Choroid plexus epithelial cell (primary cell): ENCODE data around the gene PDLIM7.

ENCODE experiments used
- DNase-seq: peaks from one replicate; pipeline ENCODE4 v3.0.0-alpha.2; 2010; ENCODE audit warnings: low read depth
- H3K4me3 ChIP-seq: 2 replicates; pipeline ENCODE4 v1.5.1; 2011; ENCODE audit warnings: low read depth, mild to moderate bottlenecking, control low read depth, low read length, moderate library complexity
- TF ChIP-seq, protein P1 (sequence below): conservative IDR thresholded peaks from 2 replicates; pipeline ENCODE4 v1.5.1; 2011; ENCODE audit warnings: low read depth, mild to moderate bottlenecking, control low read depth, inconsistent platforms, low read length, moderate library complexity

The PDLIM7 gene

DNA sequence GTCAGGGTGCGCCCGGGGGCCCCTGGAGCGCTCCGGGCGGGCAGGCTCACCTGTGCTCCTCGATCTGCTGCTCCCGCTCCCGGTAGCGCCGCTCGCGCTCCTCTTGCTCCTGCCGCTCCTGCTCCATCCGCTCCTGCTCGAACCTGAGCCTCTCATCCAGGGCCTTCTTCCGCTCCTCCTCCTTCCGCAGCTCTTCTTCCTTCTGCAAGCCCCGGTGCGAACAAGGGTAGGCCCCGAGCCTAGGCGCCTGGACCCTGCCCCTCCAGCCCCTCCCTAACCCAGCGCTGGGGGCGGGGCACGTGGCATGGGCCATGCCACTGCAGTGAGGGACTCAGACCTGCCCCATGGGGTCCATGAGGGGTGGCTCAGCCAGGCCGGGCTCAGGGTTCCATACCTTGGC is 30.5 kb downstream of the PDLIM7 start:
- TF ChIP-seq, protein P1, sequence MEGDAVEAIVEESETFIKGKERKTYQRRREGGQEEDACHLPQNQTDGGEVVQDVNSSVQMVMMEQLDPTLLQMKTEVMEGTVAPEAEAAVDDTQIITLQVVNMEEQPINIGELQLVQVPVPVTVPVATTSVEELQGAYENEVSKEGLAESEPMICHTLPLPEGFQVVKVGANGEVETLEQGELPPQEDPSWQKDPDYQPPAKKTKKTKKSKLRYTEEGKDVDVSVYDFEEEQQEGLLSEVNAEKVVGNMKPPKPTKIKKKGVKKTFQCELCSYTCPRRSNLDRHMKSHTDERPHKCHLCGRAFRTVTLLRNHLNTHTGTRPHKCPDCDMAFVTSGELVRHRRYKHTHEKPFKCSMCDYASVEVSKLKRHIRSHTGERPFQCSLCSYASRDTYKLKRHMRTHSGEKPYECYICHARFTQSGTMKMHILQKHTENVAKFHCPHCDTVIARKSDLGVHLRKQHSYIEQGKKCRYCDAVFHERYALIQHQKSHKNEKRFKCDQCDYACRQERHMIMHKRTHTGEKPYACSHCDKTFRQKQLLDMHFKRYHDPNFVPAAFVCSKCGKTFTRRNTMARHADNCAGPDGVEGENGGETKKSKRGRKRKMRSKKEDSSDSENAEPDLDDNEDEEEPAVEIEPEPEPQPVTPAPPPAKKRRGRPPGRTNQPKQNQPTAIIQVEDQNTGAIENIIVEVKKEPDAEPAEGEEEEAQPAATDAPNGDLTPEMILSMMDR = no peak
- H3K4me3 ChIP-seq = no peak overlapping the region
- no peak for DNase-seq

DNA sequence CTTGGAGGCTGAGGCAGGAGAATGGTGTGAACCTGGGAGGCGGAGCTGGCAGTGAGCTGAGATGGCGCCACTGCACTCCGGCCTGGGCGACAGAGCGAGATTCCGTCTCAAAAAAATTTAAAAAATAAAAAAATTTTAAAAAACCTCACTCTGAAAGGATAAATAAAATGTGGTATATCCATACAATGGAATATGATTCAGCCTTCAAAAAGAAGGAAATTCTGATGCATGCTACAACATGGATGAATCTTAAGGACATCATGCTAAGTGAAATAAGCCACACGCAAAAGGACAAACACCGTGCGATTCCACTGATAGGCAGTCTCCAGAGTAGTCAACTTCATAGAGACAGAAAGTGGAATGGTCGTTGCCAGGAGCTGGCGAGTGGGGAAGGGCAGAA is 32.4 kb downstream of the PDLIM7 start:
- H3K4me3 ChIP-seq = no peak overlapping the region
- TF ChIP-seq, protein P1 = no peak
- DNase-seq = no peak

DNA sequence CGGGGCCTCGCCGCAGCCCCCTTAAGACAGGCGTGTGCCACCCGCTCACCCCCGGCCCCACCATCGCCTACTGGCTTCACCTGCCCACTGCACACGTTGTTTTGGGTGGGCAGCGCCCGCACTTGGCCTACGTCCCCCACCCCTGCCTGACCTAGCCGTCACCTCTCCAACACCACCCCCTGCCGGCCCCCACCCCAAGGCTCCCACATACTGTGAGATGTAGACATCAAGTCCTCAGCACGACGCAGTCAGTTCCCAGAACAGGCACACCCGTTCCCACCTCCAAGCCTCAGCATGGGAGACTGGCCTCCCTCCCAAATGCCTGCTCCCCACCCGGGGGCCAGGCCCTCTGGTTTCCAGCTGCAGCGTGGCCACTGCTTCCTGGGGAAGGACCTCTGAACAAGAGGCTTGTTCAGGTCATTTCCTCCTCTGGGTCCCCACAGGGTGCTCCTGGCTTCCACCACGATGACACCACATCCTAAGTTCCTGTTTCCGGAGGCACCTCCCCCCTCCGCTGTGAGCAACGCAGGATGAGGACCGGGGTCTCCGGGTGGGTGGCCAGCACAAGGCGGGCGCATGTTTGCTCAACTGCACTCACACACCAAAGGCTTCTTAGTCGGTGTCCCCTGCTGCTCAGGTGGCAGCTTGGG is 35.3 kb downstream of the PDLIM7 start:
- peak; percentile 73 for DNase-seq
- TF ChIP-seq, protein P1 = no peak
- no peak overlapping the region for H3K4me3 ChIP-seq

DNA sequence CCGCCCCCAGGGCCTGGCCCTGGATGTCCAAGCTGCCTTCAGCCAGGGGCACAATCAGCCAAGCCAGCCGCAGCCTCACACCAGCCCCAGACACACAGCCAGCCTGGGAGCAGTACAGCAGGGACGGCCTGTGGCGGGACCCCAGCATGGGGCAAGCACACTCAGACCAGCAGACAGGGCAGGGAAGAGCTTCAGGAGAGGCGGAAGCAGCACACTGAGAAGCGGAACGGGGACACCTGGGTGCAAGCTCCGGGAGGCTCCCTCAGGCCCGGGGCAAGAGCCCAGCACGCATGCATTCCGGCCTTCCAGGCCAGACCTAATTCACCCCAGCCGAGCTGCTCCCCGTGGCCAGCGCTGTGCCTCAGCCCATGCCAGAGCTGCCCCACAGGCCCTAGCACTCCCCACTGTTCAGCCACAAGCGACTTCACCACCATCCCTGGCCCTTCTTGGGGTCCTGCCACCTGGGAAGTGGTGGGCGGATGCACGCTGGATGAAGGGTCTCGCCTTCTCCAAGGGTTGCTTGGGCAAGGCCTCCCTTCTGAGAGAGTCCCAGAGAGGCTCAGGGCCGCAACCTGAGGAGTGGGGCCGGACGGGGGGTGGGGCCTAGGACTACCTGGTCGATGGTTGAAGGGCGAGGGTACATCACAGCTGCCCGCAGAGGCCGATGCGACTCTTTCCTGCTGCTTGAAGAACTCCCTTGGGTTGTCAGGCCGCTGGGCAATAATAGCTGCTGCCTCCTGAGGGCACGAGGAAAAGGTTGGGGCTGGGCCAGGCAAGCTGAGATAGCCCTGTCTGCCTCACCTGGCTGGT is 37.4 kb downstream of the PDLIM7 start:
- DNase-seq = no peak
- H3K4me3 ChIP-seq = no peak overlapping the region
- TF ChIP-seq, protein P1 = no peak

DNA sequence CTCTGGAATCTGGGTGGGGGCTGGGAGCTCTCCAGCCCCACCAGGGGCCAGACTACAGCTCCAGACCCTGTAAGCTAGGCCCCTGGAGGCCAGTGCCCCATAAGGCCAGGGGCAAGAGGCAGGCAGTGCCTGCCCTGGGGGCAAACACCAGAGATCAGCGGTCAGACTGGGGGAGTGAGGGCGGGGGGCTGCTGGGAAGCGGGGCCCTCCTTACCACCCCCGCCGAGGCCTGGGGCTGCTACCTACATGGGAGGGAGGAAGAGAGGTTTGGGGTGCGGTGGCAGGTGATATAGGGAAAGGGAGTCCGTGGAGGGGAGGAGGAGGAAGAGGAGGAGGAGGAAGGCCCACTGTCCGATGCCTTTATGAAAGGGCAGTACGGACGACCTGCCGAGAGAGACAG is 38.0 kb downstream of the PDLIM7 start:
- DNase-seq = no peak
- TF ChIP-seq, protein P1 = no peak
- H3K4me3 ChIP-seq = no peak overlapping the region

DNA sequence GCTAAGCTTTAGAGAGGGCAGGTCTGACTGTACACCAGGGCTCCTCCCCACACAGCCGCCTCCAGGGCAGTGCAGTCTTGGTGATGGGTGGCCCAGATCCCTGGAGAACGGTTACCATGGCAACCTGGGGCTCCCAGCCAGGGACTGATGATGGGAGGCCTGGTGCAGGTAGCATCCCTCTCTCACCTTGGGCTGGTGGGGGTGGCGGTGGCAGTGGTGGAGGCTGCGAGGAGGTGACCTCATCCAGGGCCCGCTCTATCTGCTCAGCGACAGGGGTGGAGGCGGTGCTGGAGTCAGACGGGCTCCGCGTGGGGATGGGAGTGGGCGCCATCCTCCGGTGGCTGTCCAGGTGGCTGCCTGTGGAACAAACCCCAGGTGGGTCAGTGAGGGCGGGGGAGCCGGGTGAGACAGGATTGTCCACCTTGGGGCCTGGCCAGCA is 38.5 kb downstream of the PDLIM7 start:
- no peak overlapping the region for H3K4me3 ChIP-seq
- TF ChIP-seq, protein P1 = no peak
- DNase-seq = peak; percentile 36
